HepG2 (cell line): Measurements from ENCODE around the gene SPAG5.

ENCODE experiments used
- DZIP1 ChIP-seq: sonication (generic); formaldehyde crosslinking; IDR thresholded peaks from 2 replicates; pipeline ENCODE4 v1.5.0; 2020; ENCODE audit warnings: mild to moderate bottlenecking, missing genetic modification reagents
- EHMT2 ChIP-seq: fragments of 200-600 bp; sonication (generic); IDR thresholded peaks from 2 replicates; pipeline ENCODE4 v1.7.0; 2017; ENCODE audit warnings: antibody characterized with exemption, low read depth, low read length, borderline replicate concordance
- IKZF4 ChIP-seq: sonication (generic); formaldehyde crosslinking; IDR thresholded peaks from 2 replicates; pipeline ENCODE4 v1.5.1; 2020; ENCODE audit warnings: borderline replicate concordance, mild to moderate bottlenecking, low read depth, missing genetic modification reagents; ENCODE audit errors: not compliant biosample characterization
- KLF9 ChIP-seq: IDR thresholded peaks from 2 replicates; pipeline ENCODE4 v1.6.1; 2016; ENCODE audit warnings: low read depth
- MTA1 ChIP-seq: sonication (generic); formaldehyde crosslinking; IDR thresholded peaks from 2 replicates; pipeline ENCODE4 v1.4.0; 2020; ENCODE audit warnings: missing genetic modification reagents, mild to moderate bottlenecking, borderline replicate concordance
- RAD21 ChIP-seq: fragments of 450-650 bp; formaldehyde crosslinking; IDR thresholded peaks from 2 replicates; pipeline ENCODE4 v1.5.0; 2020; ENCODE audit warnings: mild to moderate bottlenecking
- U2AF1 ChIP-seq: fragments of 200-400 bp; formaldehyde crosslinking; optimal IDR thresholded peaks from 2 replicates; pipeline ENCODE3; 2017; ENCODE audit warnings: mild to moderate bottlenecking, low read depth, low read length

DNA sequence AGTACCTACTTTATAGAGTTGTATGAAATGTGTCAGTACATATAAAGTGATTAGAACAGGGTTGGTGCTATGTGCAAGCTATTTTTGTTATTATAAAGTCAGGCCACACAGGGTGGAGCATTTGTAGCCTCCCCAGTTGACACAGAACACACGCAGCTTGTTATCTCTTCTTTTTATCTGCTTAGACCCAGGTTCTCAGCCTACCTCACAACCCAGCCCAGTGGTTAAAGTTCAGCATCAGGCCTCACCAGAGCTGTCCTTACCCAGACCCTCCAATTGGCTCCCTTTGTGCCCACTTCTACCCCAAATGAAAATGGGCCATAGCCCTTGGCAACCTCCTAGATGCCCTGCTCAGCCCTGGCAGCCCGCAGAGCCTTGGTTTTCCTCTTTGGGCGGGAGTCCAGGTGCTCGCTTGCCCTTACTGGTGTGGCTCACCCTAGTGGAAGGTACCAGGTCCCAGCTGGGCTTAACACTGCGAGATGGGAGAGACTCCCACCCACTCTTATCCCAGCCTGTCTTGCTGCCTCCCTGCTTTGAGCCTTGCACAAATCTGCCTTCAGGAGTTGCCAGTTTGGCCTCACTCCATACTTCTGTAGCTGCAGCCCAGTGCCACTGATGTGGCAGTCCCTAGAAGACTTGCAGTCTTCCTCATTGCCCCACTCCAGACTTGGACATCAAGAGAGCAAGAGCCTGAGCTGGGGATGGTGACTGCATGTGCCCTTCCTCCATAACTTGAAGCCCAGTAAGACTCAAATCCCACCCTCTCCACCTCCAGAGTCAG, 26.4 kb downstream of the SPAG5 start:
- TF ChIP-seq U2AF1, result no peak
- no peak for TF ChIP-seq KLF9 (CRISPR knock-in tag)
- no peak for TF ChIP-seq IKZF4 (CRISPR knock-in tag)
- no peak for TF ChIP-seq RAD21
- no peak for TF ChIP-seq MTA1 (CRISPR knock-in tag)
- no peak for TF ChIP-seq DZIP1 (CRISPR knock-in tag)
- no peak for TF ChIP-seq EHMT2
